Subcutaneous preadipocyte (primary cell): ENCODE measurements around the gene SLC35G6. TPM values are rescaled to one million over a fixed set of nuclear protein-coding genes. Genes with fewer than 3 reads are reported as not detected.

Source experiments
- total RNA-seq: library from RNA; depleted of rRNA; stranded (reverse); fragments of >200 nt; gene quantifications from 2 replicates; pipeline ENCODE4 v1.2.3, GENCODE V29; 2012

The SLC35G6 gene
- not detected in 2 replicates for total RNA-seq

GRCh38 chr17:7481275-7481674 lies at the start of gene SLC35G6:
Gene SLC35G6, plus strand, starts transcription at chr17:7481446. Its CDS starts 71 bp downstream, at chr17:7481517.

DNA sequence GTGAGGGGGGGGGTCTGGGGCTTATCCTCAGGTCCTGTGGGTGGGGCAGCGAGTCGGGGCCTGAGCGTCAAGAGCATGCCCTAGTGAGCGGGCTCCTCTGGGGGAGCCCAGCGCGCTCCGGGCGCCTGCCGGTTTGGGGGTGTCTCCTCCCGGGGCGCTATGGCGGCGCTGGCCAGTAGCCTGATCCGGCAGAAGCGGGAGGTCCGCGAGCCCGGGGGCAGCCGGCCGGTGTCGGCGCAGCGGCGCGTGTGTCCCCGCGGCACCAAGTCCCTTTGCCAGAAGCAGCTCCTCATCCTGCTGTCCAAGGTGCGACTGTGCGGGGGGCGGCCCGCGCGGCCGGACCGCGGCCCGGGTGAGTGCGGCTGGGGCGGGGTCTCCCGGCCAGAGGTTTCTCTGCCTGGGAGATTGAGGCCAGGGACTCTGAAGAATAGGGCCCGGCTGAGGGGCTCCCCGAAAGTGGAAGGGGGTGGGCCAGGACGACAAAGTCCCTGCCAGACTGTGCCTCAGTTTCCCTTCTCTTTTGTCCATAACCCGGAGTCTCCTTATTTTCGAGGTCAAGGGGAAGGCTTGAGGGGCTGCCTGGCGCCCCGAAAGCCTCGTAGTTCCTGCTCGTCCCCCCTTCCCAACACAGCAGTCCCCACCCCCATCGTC lies 41.7 kb upstream of the SLC35G6 start, which contains the start of gene FGF11:
Gene FGF11, plus strand, starts transcription at position 51 of the 651 bp plus-strand sequence. Its CDS starts 109 bp downstream, at position 160.

GRCh38 chr17:7444682-7445618 lies 36.3 kb upstream of the SLC35G6 start, which contains the start of gene CHRNB1:
Gene CHRNB1, plus strand, starts transcription at chr17:7445061. Its CDS starts 67 bp downstream, at chr17:7445128.

DNA sequence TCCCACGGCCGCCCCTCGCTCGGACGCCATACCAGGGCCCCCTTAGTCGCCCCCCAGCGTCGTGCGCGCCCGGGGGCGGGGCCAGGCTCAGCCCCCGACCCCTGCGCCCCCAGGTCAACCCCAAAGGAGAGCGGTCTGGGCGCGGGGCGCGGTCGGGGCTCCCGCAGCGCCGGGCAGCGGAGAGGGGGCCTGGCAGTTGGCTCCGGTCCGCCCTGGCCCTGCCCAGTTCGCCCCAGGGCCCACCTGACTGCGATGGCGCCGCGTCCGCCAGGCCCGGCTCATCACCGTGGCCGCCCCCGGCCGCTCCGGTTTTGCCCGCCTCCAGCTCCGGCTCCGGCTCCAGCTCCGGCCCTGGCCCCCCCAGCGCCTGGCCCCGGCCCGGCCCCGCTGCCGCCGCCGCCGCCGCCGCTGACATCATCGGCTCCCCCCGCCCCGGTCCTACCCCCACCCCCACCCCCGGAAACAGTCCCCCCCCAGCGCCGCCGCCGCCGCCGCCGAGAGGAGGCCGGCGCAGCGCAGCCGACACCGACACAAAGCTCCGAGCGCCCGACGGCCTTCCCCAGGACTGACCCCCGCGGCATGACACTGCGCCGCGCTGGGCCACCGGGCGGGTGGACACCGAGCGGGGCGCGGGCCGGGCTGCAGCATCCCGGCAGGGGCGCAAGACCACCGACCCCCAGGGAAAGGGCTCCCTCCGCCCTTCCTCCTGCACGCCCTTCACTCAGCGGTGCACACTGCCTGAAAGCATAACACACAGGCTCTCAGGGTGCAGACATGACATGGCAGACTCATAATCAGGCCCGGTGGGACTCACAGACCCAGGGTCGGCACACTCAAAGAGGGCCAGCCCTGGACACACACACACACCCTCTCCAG lies 1.8 kb upstream of the SLC35G6 start, which contains the start of gene ZBTB4:
Gene ZBTB4, minus strand, starts transcription at position 419 of the 876 bp plus-strand sequence. CDS start 12,830 bp downstream, outside the sequence.

DNA sequence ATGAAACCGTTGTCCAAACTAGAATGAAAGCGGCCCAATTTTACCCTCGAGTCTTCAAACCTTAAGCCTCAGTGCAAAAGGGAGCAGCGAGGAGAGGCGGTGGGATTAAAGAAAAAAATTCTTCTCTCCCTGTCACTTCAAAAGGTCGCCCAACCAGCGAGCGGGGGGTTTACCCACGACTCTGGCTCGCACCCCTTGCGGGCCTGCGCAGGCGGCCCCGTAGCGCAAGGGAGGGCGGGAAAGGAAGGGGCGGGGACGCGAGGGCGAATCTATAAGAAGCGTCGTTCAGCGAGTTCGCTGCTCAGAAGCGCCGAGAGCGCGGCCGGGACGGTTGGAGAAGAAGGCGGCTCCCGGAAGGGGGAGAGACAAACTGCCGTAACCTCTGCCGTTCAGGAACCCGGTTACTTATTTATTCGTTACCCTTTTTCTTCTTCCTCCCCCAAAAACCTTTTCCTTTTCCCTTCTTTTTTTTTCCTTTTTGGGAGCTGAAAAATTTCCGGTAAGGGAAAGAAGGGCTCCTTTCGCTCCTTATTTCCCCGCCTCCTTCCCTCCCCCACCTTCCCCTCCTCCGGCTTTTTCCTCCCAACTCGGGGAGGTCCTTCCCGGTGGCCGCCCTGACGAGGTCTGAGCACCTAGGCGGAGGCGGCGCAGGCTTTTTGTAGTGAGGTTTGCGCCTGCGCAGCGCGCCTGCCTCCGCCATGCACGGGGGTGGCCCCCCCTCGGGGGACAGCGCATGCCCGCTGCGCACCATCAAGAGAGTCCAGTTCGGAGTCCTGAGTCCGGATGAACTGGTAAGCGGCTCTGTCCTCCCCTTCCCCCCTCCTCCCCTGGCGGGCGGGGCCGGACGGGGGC lies 3.0 kb downstream of the SLC35G6 start, which contains the start of gene POLR2A:
Gene POLR2A, plus strand, starts transcription at position 300 of the 852 bp plus-strand sequence.

Other genes with a start within 250 kb of the SLC35G6 start
- 63.9 and 93.2 TPM in 2 replicates for gene DVL2, start 246.9 kb upstream of the SLC35G6 start, total RNA-seq
- 36.6 and 37.1 TPM in 2 replicates for gene PHF23, start 242.0 kb upstream of the SLC35G6 start, total RNA-seq
- 110 and 194 TPM in 2 replicates for gene GABARAP, start 239.0 kb upstream of the SLC35G6 start, total RNA-seq
- 28.7 and 40.1 TPM in 2 replicates for gene CTDNEP1, start 229.7 kb upstream of the SLC35G6 start, total RNA-seq
- 28.9 and 31.2 TPM in 2 replicates for gene ELP5, start 229.2 kb upstream of the SLC35G6 start, total RNA-seq
- 0.98 and 2.9 TPM in 2 replicates for gene CLDN7, start 219.0 kb upstream of the SLC35G6 start, total RNA-seq
- under 0.01 TPM in 1 of 2 replicates, not detected in the other for gene SLC2A4, start 199.7 kb upstream of the SLC35G6 start, total RNA-seq
- not detected in 2 replicates for gene YBX2, start 186.8 kb upstream of the SLC35G6 start, total RNA-seq
- 909 and 1,080 TPM in 2 replicates for gene EIF5A, start 173.8 kb upstream of the SLC35G6 start, total RNA-seq
- 39.9 and 46.7 TPM in 2 replicates for gene GPS2, start 166.1 kb upstream of the SLC35G6 start, total RNA-seq
- 14.7 and 21.7 TPM in 2 replicates for gene NEURL4, start 152.1 kb upstream of the SLC35G6 start, total RNA-seq
- gene ACAP1, start 144.9 kb upstream of the SLC35G6 start, total RNA-seq, result 0.20 and 2.2 TPM in 2 replicates
- 2.6 and 4.1 TPM in 2 replicates for gene KCTD11, start 129.3 kb upstream of the SLC35G6 start, total RNA-seq
- not detected in 2 replicates for gene TMEM95, start 126.3 kb upstream of the SLC35G6 start, total RNA-seq
- gene TNK1, start 100.4 kb upstream of the SLC35G6 start, total RNA-seq, result 0.20 TPM in 1 of 2 replicates, not detected in the other
- 22.8 and 26.8 TPM in 2 replicates for gene PLSCR3, start 86.9 kb upstream of the SLC35G6 start, total RNA-seq
- 103 and 132 TPM in 2 replicates for gene TMEM256, start 77.3 kb upstream of the SLC35G6 start, total RNA-seq
- gene NLGN2, start 73.6 kb upstream of the SLC35G6 start, total RNA-seq, result 2.9 and 4.4 TPM in 2 replicates
- gene SPEM1, start 61.1 kb upstream of the SLC35G6 start, total RNA-seq, result not detected in 2 replicates
- gene SPEM2, start 55.8 kb upstream of the SLC35G6 start, total RNA-seq, result not detected in 2 replicates
- not detected in 2 replicates for gene SPEM3, start 52.6 kb upstream of the SLC35G6 start, total RNA-seq
- 0.98 and 1.1 TPM in 2 replicates for gene TMEM102, start 46.0 kb upstream of the SLC35G6 start, total RNA-seq
- gene FGF11, start 41.9 kb upstream of the SLC35G6 start, total RNA-seq, result under 0.01 and 0.37 TPM in 2 replicates
- gene CHRNB1, start 36.4 kb upstream of the SLC35G6 start, total RNA-seq, result 2.0 and 3.7 TPM in 2 replicates
- gene ZBTB4, start 1.8 kb upstream of the SLC35G6 start, total RNA-seq, result 19.1 and 19.5 TPM in 2 replicates
- gene POLR2A, start 2.9 kb downstream of the SLC35G6 start, total RNA-seq, result 81.9 and 112 TPM in 2 replicates
- 5.5 and 8.5 TPM in 2 replicates for gene TNFSF12, start 67.6 kb downstream of the SLC35G6 start, total RNA-seq
- 0.59 and 1.1 TPM in 2 replicates for gene TNFSF13, start 77.3 kb downstream of the SLC35G6 start, total RNA-seq
- gene SENP3, start 80.5 kb downstream of the SLC35G6 start, total RNA-seq, result 69.1 and 70.0 TPM in 2 replicates
- 39.7 and 53.0 TPM in 2 replicates for gene CD68, start 98.2 kb downstream of the SLC35G6 start, total RNA-seq
- gene MPDU1, start 102.4 kb downstream of the SLC35G6 start, total RNA-seq, result 116 and 129 TPM in 2 replicates
- 0.20 TPM in 1 of 2 replicates, not detected in the other for gene SOX15, start 108.6 kb downstream of the SLC35G6 start, total RNA-seq
- 27.6 and 35.8 TPM in 2 replicates for gene FXR2, start 133.5 kb downstream of the SLC35G6 start, total RNA-seq
- 19.2 and 20.9 TPM in 2 replicates for gene SAT2, start 146.4 kb downstream of the SLC35G6 start, total RNA-seq
- 0.37 and 0.39 TPM in 2 replicates for gene SHBG, start 148.7 kb downstream of the SLC35G6 start, total RNA-seq
- not detected in 2 replicates for gene ATP1B2, start 169.5 kb downstream of the SLC35G6 start, total RNA-seq
- gene TP53, start 206.0 kb downstream of the SLC35G6 start, total RNA-seq, result 30.9 and 46.9 TPM in 2 replicates
- 8.1 and 10.2 TPM in 2 replicates for gene WRAP53, start 207.0 kb downstream of the SLC35G6 start, total RNA-seq
- gene EFNB3, start 223.8 kb downstream of the SLC35G6 start, total RNA-seq, result 0.37 and 0.59 TPM in 2 replicates
- 0.37 and 0.39 TPM in 2 replicates for gene DNAH2, start 236.3 kb downstream of the SLC35G6 start, total RNA-seq